ENCODE data around the gene TTK. TPM values are rescaled to one million over a fixed set of nuclear protein-coding genes. Genes with fewer than 3 reads are reported as not detected.

Gene TTK
- total RNA-seq, 2 donors from 2014 or later = 4.3 to 16.4 TPM

GRCh38 chr6:80003826-80004172, 650 bp upstream of the TTK start:
- no peak for TF ChIP-seq POLR2AphosphoS5 (IDR thresholded peaks at IDR 0.05)
- TF ChIP-seq, protein P1, sequence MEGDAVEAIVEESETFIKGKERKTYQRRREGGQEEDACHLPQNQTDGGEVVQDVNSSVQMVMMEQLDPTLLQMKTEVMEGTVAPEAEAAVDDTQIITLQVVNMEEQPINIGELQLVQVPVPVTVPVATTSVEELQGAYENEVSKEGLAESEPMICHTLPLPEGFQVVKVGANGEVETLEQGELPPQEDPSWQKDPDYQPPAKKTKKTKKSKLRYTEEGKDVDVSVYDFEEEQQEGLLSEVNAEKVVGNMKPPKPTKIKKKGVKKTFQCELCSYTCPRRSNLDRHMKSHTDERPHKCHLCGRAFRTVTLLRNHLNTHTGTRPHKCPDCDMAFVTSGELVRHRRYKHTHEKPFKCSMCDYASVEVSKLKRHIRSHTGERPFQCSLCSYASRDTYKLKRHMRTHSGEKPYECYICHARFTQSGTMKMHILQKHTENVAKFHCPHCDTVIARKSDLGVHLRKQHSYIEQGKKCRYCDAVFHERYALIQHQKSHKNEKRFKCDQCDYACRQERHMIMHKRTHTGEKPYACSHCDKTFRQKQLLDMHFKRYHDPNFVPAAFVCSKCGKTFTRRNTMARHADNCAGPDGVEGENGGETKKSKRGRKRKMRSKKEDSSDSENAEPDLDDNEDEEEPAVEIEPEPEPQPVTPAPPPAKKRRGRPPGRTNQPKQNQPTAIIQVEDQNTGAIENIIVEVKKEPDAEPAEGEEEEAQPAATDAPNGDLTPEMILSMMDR (IDR thresholded peaks at IDR 0.05) = peak in 1 of 4 experiments; percentile 1
- intact Hi-C loops (cut with DNase I) = loop anchor here (2.0 kb wide), 1 partner anchor 57 kb away; the partner anchor contains the start of gene ELOVL4
- Histone ChIP-seq H3K4me3 (peak overlapping the region; percentile 38 to 50), H3K27me3 (replicated peaks; ENCODE audit: insufficient read depth) (no peaks in the 10 kb centered on the region), H3K9me3 (no peaks in the 10 kb centered on the region), H3K36me3 (no peaks in the 10 kb centered on the region), H3K4me1 (replicated peaks) (no peaks in the 10 kb centered on the region), H3K27ac (peak overlapping the region; percentile 79 to 87)
- peak; percentile 7 for DNase-seq (ENCODE audit: low spot score)
- WGBS = 2% methylated on average over 13 of the region's 13 CpGs

DNA sequence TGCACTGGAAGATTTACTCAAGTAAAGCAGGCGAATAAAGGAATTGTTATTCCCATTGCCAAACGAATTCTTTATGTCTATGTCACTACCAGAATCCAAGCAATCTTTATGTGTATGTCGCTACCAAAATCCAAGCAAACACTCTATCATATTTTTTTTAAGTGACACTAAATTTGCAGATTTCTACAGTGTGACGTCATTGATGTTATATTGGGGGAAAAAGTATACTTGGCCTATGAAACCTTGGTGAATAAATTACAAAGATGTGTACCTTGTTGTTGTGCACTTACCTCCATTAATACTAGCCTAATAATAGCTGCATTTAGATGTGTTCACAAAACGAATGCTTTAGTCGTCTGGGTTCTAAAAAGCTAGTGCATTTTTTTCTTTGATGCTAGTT, 957 bp downstream of the TTK start:
- TF ChIP-seq, protein P1 (IDR thresholded peaks at IDR 0.05) = no peak
- TF ChIP-seq POLR2A (IDR thresholded peaks at IDR 0.05) = no peak
- TF ChIP-seq POLR2AphosphoS5 (IDR thresholded peaks at IDR 0.05) = no peak
- Histone ChIP-seq H3K36me3 (no peaks in the 10 kb centered on the region), H3K4me1 (replicated peaks) (no peaks in the 10 kb centered on the region), H3K9me3 (no peaks in the 10 kb centered on the region), H3K27ac (no peak overlapping the region), H3K4me3 (no peak overlapping the region), H3K27me3 (replicated peaks; ENCODE audit: insufficient read depth) (no peaks in the 10 kb centered on the region)
- WGBS = 30% methylated on average over 6 of the region's 6 CpGs
- intact Hi-C loops (cut with DNase I) = loop anchor here (2.0 kb wide), 1 partner anchor 59 kb away; the partner anchor contains the start of gene ELOVL4
- DNase-seq (ENCODE audit: low spot score) = no peak

GRCh38 chr6:80006541-80006940, 2.1 kb downstream of the TTK start:
- Histone ChIP-seq H3K9me3 (no peaks in the 10 kb centered on the region), H3K36me3 (no peaks in the 10 kb centered on the region), H3K4me3 (no peak overlapping the region), H3K27ac (no peak overlapping the region), H3K27me3 (replicated peaks; ENCODE audit: insufficient read depth) (no peaks in the 10 kb centered on the region), H3K4me1 (replicated peaks) (no peaks in the 10 kb centered on the region)
- TF ChIP-seq POLR2A (IDR thresholded peaks at IDR 0.05) = no peak
- intact Hi-C loops (cut with DNase I) = no loop called here
- DNase-seq (ENCODE audit: low spot score) = no peak
- WGBS = 90% methylated on average over 1 of the region's 1 CpG

DNA sequence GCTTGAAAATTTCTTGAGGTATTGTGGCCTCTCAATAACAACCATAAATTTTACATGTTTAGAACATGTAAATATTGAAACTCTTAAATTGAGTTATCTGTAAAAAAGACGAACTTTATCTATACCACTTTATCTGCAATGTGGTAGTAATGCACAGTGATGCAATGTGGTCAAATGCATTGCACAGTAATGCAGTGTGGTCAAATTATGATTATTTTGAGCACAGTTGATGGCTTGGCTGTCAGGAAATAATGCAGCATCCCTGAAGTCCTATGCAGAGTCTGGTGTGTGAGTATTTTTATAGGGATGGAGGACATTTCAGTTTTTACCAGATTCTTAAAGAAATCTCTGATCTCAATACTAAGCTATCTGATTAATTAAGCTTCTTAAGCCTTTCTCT, 5.1 kb downstream of the TTK start:
- intact Hi-C loops (cut with DNase I) = no loop called here
- WGBS = 57% methylated on average over 1 of the region's 1 CpG
- no peak for TF ChIP-seq POLR2AphosphoS5 (IDR thresholded peaks at IDR 0.05)
- TF ChIP-seq, protein P1 (IDR thresholded peaks at IDR 0.05) = no peak
- TF ChIP-seq POLR2A (IDR thresholded peaks at IDR 0.05) = no peak

GRCh38 chr6:80010288-80010687, 5.8 kb downstream of the TTK start:
- intact Hi-C loops (cut with DNase I) = no loop called here
- H3K27ac ChIP-seq = no peak overlapping the region
- TF ChIP-seq, protein P1 (IDR thresholded peaks at IDR 0.05) = no peak
- TF ChIP-seq POLR2A (IDR thresholded peaks at IDR 0.05) (no peak), POLR2AphosphoS5 (IDR thresholded peaks at IDR 0.05) (no peak)
- H3K36me3 ChIP-seq = no peaks in the 10 kb centered on the region
- H3K27me3 ChIP-seq (replicated peaks; ENCODE audit: insufficient read depth) = no peaks in the 10 kb centered on the region
- DNase-seq (ENCODE audit: low spot score) = no peak
- H3K4me3 ChIP-seq = no peak overlapping the region
- 75% methylated on average over 2 of the region's 2 CpGs for WGBS
- H3K9me3 ChIP-seq = no peaks in the 10 kb centered on the region
- no peaks in the 10 kb centered on the region for H3K4me1 ChIP-seq (replicated peaks)

More for the DNA sequence above, 5.1 kb downstream of the TTK start:
- Histone ChIP-seq H3K9me3 (no peaks in the 10 kb centered on the region), H3K4me3 (no peak overlapping the region), H3K27me3 (replicated peaks; ENCODE audit: insufficient read depth) (no peaks in the 10 kb centered on the region), H3K4me1 (replicated peaks) (no peaks in the 10 kb centered on the region), H3K36me3 (no peaks in the 10 kb centered on the region), H3K27ac (no peak overlapping the region)
- DNase-seq (ENCODE audit: low spot score) = no peak
